HG03103 (cell line): ENCODE measurements around the gene RANBP2.

Source experiments
- ATAC-seq: cut with Tn5 transposase; IDR thresholded peaks from one replicate; pipeline ENCODE4 v1.9.1; 2021; ENCODE audit warnings: low read depth; ENCODE audit not compliant: unreplicated experiment

Gene RANBP2

GRCh38 chr2:108833219-108833618, 113.9 kb downstream of the RANBP2 start:
- ATAC-seq, result no peak

GRCh38 chr2:108834620-108835019, 115.3 kb downstream of the RANBP2 start:
- no peak for ATAC-seq

GRCh38 chr2:108835040-108835439, 115.8 kb downstream of the RANBP2 start:
- ATAC-seq, result no peak
